ENCODE results near the gene NRG3.

NRG3 gene

DNA sequence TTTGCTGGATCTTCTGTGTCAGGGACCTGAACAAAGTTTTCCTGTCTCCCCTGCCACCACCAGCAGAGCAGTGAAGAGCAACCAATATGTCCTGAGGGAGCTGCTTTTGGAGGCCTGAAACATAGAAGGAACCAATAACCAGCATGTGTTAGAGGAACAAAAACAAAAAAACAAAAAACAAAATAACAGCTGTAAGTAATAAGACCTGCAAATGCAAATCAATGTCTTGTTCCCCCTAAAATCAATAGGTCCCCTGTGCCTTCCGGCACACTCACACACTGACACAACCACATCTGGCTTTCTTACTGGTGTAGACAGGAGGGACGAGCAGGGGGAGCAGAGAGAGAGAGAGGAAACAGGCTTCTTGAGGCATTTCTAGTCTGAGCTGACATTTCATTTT is 94.1 kb downstream of the NRG3 start:
- ChIA-PET POLR2A (no interaction called here), CTCF (no interaction called here)
- no peak for DNase-seq (ENCODE audit: extremely low spot score)
- TF ChIP-seq, protein P1, sequence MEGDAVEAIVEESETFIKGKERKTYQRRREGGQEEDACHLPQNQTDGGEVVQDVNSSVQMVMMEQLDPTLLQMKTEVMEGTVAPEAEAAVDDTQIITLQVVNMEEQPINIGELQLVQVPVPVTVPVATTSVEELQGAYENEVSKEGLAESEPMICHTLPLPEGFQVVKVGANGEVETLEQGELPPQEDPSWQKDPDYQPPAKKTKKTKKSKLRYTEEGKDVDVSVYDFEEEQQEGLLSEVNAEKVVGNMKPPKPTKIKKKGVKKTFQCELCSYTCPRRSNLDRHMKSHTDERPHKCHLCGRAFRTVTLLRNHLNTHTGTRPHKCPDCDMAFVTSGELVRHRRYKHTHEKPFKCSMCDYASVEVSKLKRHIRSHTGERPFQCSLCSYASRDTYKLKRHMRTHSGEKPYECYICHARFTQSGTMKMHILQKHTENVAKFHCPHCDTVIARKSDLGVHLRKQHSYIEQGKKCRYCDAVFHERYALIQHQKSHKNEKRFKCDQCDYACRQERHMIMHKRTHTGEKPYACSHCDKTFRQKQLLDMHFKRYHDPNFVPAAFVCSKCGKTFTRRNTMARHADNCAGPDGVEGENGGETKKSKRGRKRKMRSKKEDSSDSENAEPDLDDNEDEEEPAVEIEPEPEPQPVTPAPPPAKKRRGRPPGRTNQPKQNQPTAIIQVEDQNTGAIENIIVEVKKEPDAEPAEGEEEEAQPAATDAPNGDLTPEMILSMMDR (IDR thresholded peaks at IDR 0.05; ENCODE audit: control extremely low read depth, extremely low read depth, low read depth, missing control alignments): no peak

- CTCF ChIA-PET: no interaction called here
- TF ChIP-seq, protein P1 (IDR thresholded peaks at IDR 0.05; ENCODE audit: control extremely low read depth, extremely low read depth, low read depth, missing control alignments): no peak
- no peak for DNase-seq (ENCODE audit: extremely low spot score)
- POLR2A ChIA-PET: no interaction called here
Observed at GRCh38 chr10:81978238-81978637, 103.2 kb downstream of the NRG3 start.

- TF ChIP-seq, protein P1 (IDR thresholded peaks at IDR 0.05; ENCODE audit: control extremely low read depth, extremely low read depth, low read depth, missing control alignments): no peak
- ChIA-PET POLR2A (no interaction called here), CTCF (no interaction called here)
- DNase-seq (ENCODE audit: extremely low spot score): no peak
Observed at GRCh38 chr10:81981724-81982123, 106.7 kb downstream of the NRG3 start.

- TF ChIP-seq, protein P1 (IDR thresholded peaks at IDR 0.05; ENCODE audit: control extremely low read depth, extremely low read depth, low read depth, missing control alignments): no peak
- POLR2A ChIA-PET: no interaction called here
- no peak for DNase-seq (ENCODE audit: extremely low spot score)
- CTCF ChIA-PET: no interaction called here
Observed at GRCh38 chr10:81984428-81984827, 109.4 kb downstream of the NRG3 start.

DNA sequence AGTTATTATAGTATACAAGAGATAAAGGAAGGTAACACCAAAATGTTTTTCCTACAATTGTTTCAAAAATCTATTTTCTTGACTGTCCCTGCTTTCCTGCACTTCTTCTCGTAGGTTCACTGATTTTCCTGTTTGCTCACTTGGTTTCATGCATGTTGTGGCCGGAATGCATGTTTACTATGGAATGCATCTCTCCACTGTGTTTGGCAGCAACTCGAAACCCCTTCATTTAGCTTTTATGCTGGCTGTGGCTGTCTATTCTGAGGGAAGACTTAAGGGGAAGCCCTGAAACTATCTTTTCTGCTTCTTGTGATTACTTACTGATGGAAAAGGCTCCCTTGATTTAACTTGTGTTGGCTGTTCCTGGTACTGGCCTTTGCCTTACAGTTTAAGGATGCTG is 120.3 kb downstream of the NRG3 start:
- ChIA-PET CTCF (no interaction called here), POLR2A (no interaction called here)
- TF ChIP-seq, protein P1 (IDR thresholded peaks at IDR 0.05; ENCODE audit: control extremely low read depth, extremely low read depth, low read depth, missing control alignments): no peak
- DNase-seq (ENCODE audit: extremely low spot score): no peak

- DNase-seq (ENCODE audit: extremely low spot score): no peak
- ChIA-PET CTCF (no interaction called here), POLR2A (no interaction called here)
- TF ChIP-seq, protein P1 (IDR thresholded peaks at IDR 0.05; ENCODE audit: control extremely low read depth, extremely low read depth, low read depth, missing control alignments): no peak
Observed at GRCh38 chr10:81996927-81997326, 121.9 kb downstream of the NRG3 start.

DNA sequence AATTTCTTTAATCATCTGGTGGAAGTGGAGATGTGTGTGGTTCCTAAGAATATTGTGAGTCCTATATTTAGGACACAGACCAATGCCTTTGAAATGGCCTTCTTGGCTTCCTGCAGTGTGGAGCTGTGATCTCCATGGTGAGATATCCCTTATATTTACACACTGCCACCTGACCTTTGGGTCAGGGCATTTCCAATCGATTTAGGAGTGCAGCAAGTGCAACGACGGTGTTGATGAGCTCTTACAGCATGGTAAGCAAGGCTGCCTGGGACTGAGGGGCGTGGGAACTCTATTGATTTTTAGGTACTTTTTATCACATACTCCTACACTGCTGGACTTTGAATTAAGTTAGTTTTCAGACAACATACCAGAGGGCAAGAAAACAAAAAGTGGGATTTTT is 146.0 kb downstream of the NRG3 start:
- POLR2A ChIA-PET: no interaction called here
- TF ChIP-seq, protein P1 (IDR thresholded peaks at IDR 0.05; ENCODE audit: control extremely low read depth, extremely low read depth, low read depth, missing control alignments): no peak

More for the DNA sequence above, 146.0 kb downstream of the NRG3 start:
- CTCF ChIA-PET: no interaction called here
- DNase-seq (ENCODE audit: extremely low spot score): no peak

Data from GM10248 (cell line).